ENCODE measurements around the gene ARL13A.

GRCh38 chrX:100976211-100976610 is 6.7 kb downstream of the ARL13A start:
- TF ChIP-seq, protein P1, sequence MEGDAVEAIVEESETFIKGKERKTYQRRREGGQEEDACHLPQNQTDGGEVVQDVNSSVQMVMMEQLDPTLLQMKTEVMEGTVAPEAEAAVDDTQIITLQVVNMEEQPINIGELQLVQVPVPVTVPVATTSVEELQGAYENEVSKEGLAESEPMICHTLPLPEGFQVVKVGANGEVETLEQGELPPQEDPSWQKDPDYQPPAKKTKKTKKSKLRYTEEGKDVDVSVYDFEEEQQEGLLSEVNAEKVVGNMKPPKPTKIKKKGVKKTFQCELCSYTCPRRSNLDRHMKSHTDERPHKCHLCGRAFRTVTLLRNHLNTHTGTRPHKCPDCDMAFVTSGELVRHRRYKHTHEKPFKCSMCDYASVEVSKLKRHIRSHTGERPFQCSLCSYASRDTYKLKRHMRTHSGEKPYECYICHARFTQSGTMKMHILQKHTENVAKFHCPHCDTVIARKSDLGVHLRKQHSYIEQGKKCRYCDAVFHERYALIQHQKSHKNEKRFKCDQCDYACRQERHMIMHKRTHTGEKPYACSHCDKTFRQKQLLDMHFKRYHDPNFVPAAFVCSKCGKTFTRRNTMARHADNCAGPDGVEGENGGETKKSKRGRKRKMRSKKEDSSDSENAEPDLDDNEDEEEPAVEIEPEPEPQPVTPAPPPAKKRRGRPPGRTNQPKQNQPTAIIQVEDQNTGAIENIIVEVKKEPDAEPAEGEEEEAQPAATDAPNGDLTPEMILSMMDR (IDR thresholded peaks at IDR 0.05) = no peak
- no peak for TF ChIP-seq POLR2A (IDR thresholded peaks at IDR 0.05)
